ENCODE results near the gene MGAT1. TPM values are rescaled to one million over a fixed set of nuclear protein-coding genes. Genes with fewer than 3 reads are reported as not detected.

MGAT1 gene
- polyA plus RNA-seq, 1 donor from 2014 or later = 31.8 TPM

DNA sequence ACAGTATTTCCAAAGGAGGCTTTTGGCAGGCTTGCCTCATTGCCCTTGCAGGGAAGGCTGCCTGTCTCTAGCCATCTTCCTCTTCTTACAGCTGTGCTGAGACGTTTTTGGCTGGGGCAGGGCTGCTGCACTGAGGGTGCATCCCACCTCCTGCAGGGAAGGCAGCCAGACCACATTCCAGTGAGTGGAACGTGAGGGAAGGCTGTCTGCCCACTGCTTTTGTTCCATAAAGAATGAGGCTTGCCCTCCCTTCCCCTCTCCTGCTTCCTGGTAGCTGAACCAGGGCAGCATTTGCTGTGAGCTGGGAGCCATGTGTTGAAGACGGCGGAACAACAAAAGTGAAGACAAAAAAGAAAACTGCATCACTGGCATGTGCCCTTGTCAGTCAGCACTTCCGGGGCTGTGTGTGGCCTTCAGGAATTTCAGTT is 16.8 kb downstream of the MGAT1 start:
- Histone ChIP-seq H3F3A (ENCODE audit: insufficient read depth, low read length, poor library complexity, severe bottlenecking) (no peaks in the 10 kb centered on the region), H3K36me3 (ENCODE audit: insufficient read depth, low read length) (no peaks in the 10 kb centered on the region), H3K27me3 (ENCODE audit: insufficient read depth, low read depth, low read length) (no peaks in the 10 kb centered on the region), H4K20me1 (ENCODE audit: insufficient read depth) (no peaks in the 10 kb centered on the region), H3K27ac (ENCODE audit: low read length) (no peak overlapping the region), H3K4me2 (ENCODE audit: low read length) (no peak overlapping the region), H3K9ac (ENCODE audit: low read length) (no peak overlapping the region), H3K9me3 (ENCODE audit: low read length) (no peaks in the 10 kb centered on the region), H3K79me2 (replicated peaks; ENCODE audit: insufficient read depth, low read length) (no peaks in the 10 kb centered on the region), H3K9me2 (ENCODE audit: insufficient read depth, low read length) (no peaks in the 10 kb centered on the region), H2AFZ (ENCODE audit: low read depth, low read length) (no peak overlapping the region), H3K4me3 (ENCODE audit: low read length) (no peak overlapping the region)
- TF ChIP-seq SMC3 (conservative IDR thresholded peaks at IDR 0.05; ENCODE audit: poor library complexity) = no peak
- TF ChIP-seq EP300 (conservative IDR thresholded peaks at IDR 0.05; ENCODE audit: poor library complexity, severe bottlenecking) = no peak
- TF ChIP-seq, protein P1, sequence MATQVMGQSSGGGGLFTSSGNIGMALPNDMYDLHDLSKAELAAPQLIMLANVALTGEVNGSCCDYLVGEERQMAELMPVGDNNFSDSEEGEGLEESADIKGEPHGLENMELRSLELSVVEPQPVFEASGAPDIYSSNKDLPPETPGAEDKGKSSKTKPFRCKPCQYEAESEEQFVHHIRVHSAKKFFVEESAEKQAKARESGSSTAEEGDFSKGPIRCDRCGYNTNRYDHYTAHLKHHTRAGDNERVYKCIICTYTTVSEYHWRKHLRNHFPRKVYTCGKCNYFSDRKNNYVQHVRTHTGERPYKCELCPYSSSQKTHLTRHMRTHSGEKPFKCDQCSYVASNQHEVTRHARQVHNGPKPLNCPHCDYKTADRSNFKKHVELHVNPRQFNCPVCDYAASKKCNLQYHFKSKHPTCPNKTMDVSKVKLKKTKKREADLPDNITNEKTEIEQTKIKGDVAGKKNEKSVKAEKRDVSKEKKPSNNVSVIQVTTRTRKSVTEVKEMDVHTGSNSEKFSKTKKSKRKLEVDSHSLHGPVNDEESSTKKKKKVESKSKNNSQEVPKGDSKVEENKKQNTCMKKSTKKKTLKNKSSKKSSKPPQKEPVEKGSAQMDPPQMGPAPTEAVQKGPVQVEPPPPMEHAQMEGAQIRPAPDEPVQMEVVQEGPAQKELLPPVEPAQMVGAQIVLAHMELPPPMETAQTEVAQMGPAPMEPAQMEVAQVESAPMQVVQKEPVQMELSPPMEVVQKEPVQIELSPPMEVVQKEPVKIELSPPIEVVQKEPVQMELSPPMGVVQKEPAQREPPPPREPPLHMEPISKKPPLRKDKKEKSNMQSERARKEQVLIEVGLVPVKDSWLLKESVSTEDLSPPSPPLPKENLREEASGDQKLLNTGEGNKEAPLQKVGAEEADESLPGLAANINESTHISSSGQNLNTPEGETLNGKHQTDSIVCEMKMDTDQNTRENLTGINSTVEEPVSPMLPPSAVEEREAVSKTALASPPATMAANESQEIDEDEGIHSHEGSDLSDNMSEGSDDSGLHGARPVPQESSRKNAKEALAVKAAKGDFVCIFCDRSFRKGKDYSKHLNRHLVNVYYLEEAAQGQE (IDR thresholded peaks at IDR 0.05; ENCODE audit: borderline replicate concordance) = no peak
- TF ChIP-seq EZH2 (IDR thresholded peaks at IDR 0.05; ENCODE audit: borderline replicate concordance, insufficient read depth, low read length, poor library complexity, severe bottlenecking) = no peak
- TF ChIP-seq TAF1 (IDR thresholded peaks at IDR 0.05; ENCODE audit: low read depth) = no peak
- TF ChIP-seq MXI1 (conservative IDR thresholded peaks at IDR 0.05; ENCODE audit: poor library complexity, severe bottlenecking) = no peak
- TF ChIP-seq, protein P2, sequence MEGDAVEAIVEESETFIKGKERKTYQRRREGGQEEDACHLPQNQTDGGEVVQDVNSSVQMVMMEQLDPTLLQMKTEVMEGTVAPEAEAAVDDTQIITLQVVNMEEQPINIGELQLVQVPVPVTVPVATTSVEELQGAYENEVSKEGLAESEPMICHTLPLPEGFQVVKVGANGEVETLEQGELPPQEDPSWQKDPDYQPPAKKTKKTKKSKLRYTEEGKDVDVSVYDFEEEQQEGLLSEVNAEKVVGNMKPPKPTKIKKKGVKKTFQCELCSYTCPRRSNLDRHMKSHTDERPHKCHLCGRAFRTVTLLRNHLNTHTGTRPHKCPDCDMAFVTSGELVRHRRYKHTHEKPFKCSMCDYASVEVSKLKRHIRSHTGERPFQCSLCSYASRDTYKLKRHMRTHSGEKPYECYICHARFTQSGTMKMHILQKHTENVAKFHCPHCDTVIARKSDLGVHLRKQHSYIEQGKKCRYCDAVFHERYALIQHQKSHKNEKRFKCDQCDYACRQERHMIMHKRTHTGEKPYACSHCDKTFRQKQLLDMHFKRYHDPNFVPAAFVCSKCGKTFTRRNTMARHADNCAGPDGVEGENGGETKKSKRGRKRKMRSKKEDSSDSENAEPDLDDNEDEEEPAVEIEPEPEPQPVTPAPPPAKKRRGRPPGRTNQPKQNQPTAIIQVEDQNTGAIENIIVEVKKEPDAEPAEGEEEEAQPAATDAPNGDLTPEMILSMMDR (IDR thresholded peaks at IDR 0.05; ENCODE audit: poor library complexity, severe bottlenecking) = no peak
- TF ChIP-seq POLR2AphosphoS5 (IDR thresholded peaks at IDR 0.05) = no peak
- TF ChIP-seq RAD21 (conservative IDR thresholded peaks at IDR 0.05) = no peak

DNA sequence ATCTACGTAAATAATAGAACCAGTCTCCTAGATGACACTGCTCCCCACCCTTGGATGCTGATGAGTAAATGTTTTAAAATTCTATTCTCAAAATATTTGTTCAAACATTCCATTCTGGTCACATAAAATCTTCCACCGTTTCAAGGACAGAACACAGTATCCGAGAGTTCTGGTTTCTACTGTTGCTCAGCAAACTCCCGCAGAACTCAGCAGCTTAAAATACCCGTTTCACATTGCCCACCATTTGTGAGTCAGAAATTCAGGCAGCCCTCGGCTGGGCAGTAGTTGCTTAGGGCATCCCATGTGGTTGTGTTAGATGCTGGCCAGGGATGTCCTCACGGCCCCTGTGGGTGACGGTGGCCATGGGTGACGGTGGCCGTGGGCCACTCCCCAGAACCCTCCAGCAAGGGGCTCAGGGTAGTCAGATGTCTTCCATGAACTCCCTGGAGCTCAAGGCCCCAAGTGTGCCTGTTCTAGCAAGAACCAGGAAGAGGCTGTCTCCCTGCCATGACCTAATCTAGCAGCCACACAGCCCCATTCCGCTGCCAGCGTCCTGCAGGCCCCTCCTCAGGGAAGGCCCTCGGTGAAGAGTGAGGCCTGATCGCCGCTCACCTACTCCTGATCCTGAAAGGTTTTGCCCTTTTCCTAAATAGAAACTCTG is 17.4 kb downstream of the MGAT1 start:
- no peak overlapping the region for H3K27ac ChIP-seq (ENCODE audit: low read length)
- no peaks in the 10 kb centered on the region for H4K20me1 ChIP-seq (ENCODE audit: insufficient read depth)
- H3K36me3 ChIP-seq (ENCODE audit: insufficient read depth, low read length) = no peaks in the 10 kb centered on the region
- H3K9me3 ChIP-seq (ENCODE audit: low read length) = no peaks in the 10 kb centered on the region
- H3K4me2 ChIP-seq (ENCODE audit: low read length) = no peak overlapping the region
- no peaks in the 10 kb centered on the region for H3K27me3 ChIP-seq (ENCODE audit: insufficient read depth, low read depth, low read length)
- H2AFZ ChIP-seq (ENCODE audit: low read depth, low read length) = no peak overlapping the region
- TF ChIP-seq, protein P2 (IDR thresholded peaks at IDR 0.05; ENCODE audit: poor library complexity, severe bottlenecking) = no peak
- TF ChIP-seq EZH2 (IDR thresholded peaks at IDR 0.05; ENCODE audit: borderline replicate concordance, insufficient read depth, low read length, poor library complexity, severe bottlenecking) (no peak), EP300 (conservative IDR thresholded peaks at IDR 0.05; ENCODE audit: poor library complexity, severe bottlenecking) (no peak), TAF1 (IDR thresholded peaks at IDR 0.05; ENCODE audit: low read depth) (no peak), SMC3 (conservative IDR thresholded peaks at IDR 0.05; ENCODE audit: poor library complexity) (no peak), POLR2AphosphoS5 (IDR thresholded peaks at IDR 0.05) (no peak), MXI1 (conservative IDR thresholded peaks at IDR 0.05; ENCODE audit: poor library complexity, severe bottlenecking) (no peak), RAD21 (conservative IDR thresholded peaks at IDR 0.05) (no peak)
- TF ChIP-seq, protein P1 (IDR thresholded peaks at IDR 0.05; ENCODE audit: borderline replicate concordance) = no peak
- H3K9me2 ChIP-seq (ENCODE audit: insufficient read depth, low read length) = no peaks in the 10 kb centered on the region
- H3K9ac ChIP-seq (ENCODE audit: low read length) = no peak overlapping the region
- no peaks in the 10 kb centered on the region for H3F3A ChIP-seq (ENCODE audit: insufficient read depth, low read length, poor library complexity, severe bottlenecking)
- no peaks in the 10 kb centered on the region for H3K79me2 ChIP-seq (replicated peaks; ENCODE audit: insufficient read depth, low read length)
- H3K4me3 ChIP-seq (ENCODE audit: low read length) = no peak overlapping the region
